B cell (primary cell): ENCODE data around the gene HPCAL4. TPM values are rescaled to one million over a fixed set of nuclear protein-coding genes. Genes with fewer than 3 reads are reported as not detected.

ENCODE experiments used
- ATAC-seq: fragments of 200-7000 bp; cut with Tn5 transposase; one replicate; pipeline ENCODE4 v1.10.0; 2021; ENCODE audit warnings: low read depth, mild to moderate bottlenecking, moderate number of reproducible peaks, moderate library complexity
- CTCF ChIA-PET: fragments of 350-600 bp; sonication (Branson Sonifier 250); formaldehyde crosslinking; loops from one replicate; lab custom pipeline; 2021; ENCODE audit warnings: antibody characterized with exemption, inconsistent platforms; lab: Charles Lee
- POLR2A ChIA-PET: fragments of 350-600 bp; sonication (Branson Sonifier 250); formaldehyde crosslinking; loops from one replicate; lab custom pipeline; 2021; ENCODE audit warnings: antibody characterized with exemption; lab: Charles Lee
- DNase-seq: peaks from one replicate; pipeline ENCODE4 v3.0.0; 2013
- H2AFZ ChIP-seq: 2 replicates; pipeline ENCODE4 v1.6.1; 2012; ENCODE audit warnings: mild to moderate bottlenecking, low read depth, low read length; ENCODE audit not compliant: insufficient read depth, poor library complexity, severe bottlenecking
- H3K27ac ChIP-seq, 2 donors: 1 replicate in 1 of 2; 2 replicates in 1 of 2; pipeline ENCODE4 v1.5.1; 2012 to 2013; ENCODE audit warnings: low read length in 2 of 2, mild to moderate bottlenecking in 2 of 2, moderate library complexity in 1 of 2
- H3K27me3 ChIP-seq, 4 experiments: fragments of 200-600 bp in 1 of 4; sonication (generic) in 1 of 4; replicated peaks in 1 of 4; 1 replicate in 2 of 4; 2 replicates in 2 of 4; pipeline versions ENCODE4 v1.6.1 to v1.7.0; 2013 to 2016; ENCODE audit warnings: low read length in 3 of 4, mild to moderate bottlenecking in 2 of 4, mixed read lengths in 1 of 4, moderate library complexity in 1 of 4; ENCODE audit not compliant: insufficient read depth in 4 of 4, control insufficient read depth in 3 of 4; ENCODE audit errors: control extremely low read depth in 1 of 4
- H3K36me3 ChIP-seq, 2 experiments: replicated peaks in 1 of 2; 1 replicate in 1 of 2; 2 replicates in 1 of 2; pipeline versions ENCODE4 v1.6.1 to v1.7.1; 2013; ENCODE audit warnings: low read length in 1 of 2; ENCODE audit not compliant: insufficient read depth in 2 of 2, control insufficient read depth in 1 of 2; ENCODE audit errors: control extremely low read depth in 1 of 2, extremely low read depth in 1 of 2
- H3K4me1 ChIP-seq, 2 donors: fragments of 200-600 bp in 1 of 2; sonication (generic) in 1 of 2; 1 replicate in 1 of 2; 2 replicates in 1 of 2; pipeline versions ENCODE4 v1.5.1 to v1.6.1; 2013 to 2017; ENCODE audit warnings: low read length in 2 of 2; ENCODE audit not compliant: control insufficient read depth in 2 of 2, insufficient read depth in 2 of 2
- H3K4me2 ChIP-seq: replicated peaks from 2 replicates; pipeline ENCODE3; 2012; ENCODE audit warnings: mild to moderate bottlenecking, low read depth, low read length; ENCODE audit not compliant: poor library complexity, severe bottlenecking
- H3K4me3 ChIP-seq, 5 experiments: fragments of 200-600 bp in 1 of 5; sonication (generic) in 1 of 5; 1 replicate in 3 of 5; 2 replicates in 2 of 5; pipeline versions ENCODE4 v1.5.1 to v1.7.0; 2011 to 2016; ENCODE audit warnings: low read length in 4 of 5, mild to moderate bottlenecking in 4 of 5, low read depth in 2 of 5, control low read depth in 1 of 5, moderate library complexity in 1 of 5; ENCODE audit not compliant: insufficient read depth in 1 of 5; ENCODE audit errors: control extremely low read depth in 1 of 5, extremely low read depth in 1 of 5
- H3K79me2 ChIP-seq: fragments of 200-600 bp; sonication (generic); one replicate; pipeline ENCODE4 v1.6.0; 2016; ENCODE audit warnings: low read length; ENCODE audit not compliant: control insufficient read depth, insufficient read depth
- H3K9ac ChIP-seq: fragments of 200-600 bp; sonication (generic); 2 replicates; pipeline ENCODE4 v1.6.1; 2017; ENCODE audit warnings: mild to moderate bottlenecking, low read length, moderate library complexity
- H3K9me3 ChIP-seq, 3 donors: one replicate each; pipeline versions ENCODE4 v1.6.1 to v1.7.1; 2013; ENCODE audit warnings: low read length in 2 of 3; ENCODE audit not compliant: control insufficient read depth in 2 of 3, insufficient read depth in 1 of 3; ENCODE audit errors: control extremely low read depth in 1 of 3
- H4K20me1 ChIP-seq: 2 replicates; pipeline ENCODE4 v1.6.0; 2012; ENCODE audit warnings: mild to moderate bottlenecking, low read length; ENCODE audit not compliant: insufficient read depth, control insufficient read depth, poor library complexity, severe bottlenecking
- H3K27ac Mint-ChIP-seq: one replicate; pipeline ENCODE4 v1.8.0; 2021; ENCODE audit warnings: mixed read lengths
- H3K27me3 Mint-ChIP-seq: one replicate; pipeline ENCODE4 v1.8.0; 2021; ENCODE audit warnings: mixed read lengths
- H3K4me1 Mint-ChIP-seq: one replicate; pipeline ENCODE4 v1.8.0; 2021; ENCODE audit warnings: mixed read lengths
- H3K4me3 Mint-ChIP-seq: one replicate; pipeline ENCODE4 v1.8.0; 2021; ENCODE audit warnings: mixed read lengths
- H3K9me3 Mint-ChIP-seq: one replicate; pipeline ENCODE4 v1.8.0; 2022; ENCODE audit warnings: mixed read lengths; ENCODE audit not compliant: insufficient read depth
- EZH2 ChIP-seq: IDR thresholded peaks from 2 replicates; pipeline ENCODE4 v1.6.1; 2012; ENCODE audit warnings: borderline replicate concordance, low read depth, mild to moderate bottlenecking, moderate library complexity, low read length; ENCODE audit not compliant: insufficient read depth, poor library complexity, severe bottlenecking
- WGBS: methylation state at CpG from one replicate; pipeline ENCODE4 v1.1.5; 2013; ENCODE audit warnings: missing lambda C conversion rate; ENCODE audit not compliant: insufficient coverage; 5-methylcytosine and 5-hydroxymethylcytosine counted together
- intact Hi-C: fragments of 100-400 bp; cut with micrococcal nuclease; formaldehyde crosslinking; loops from one replicate; pipeline ENCODE4 v1.10.0; 2022
- polyA plus RNA-seq: library from polyadenylated mRNA; depleted of rRNA; stranded (reverse); fragments of >200 nt; gene quantifications from 2 replicates; pipeline ENCODE4 v1.2.3, GENCODE V29; 2012
- total RNA-seq, 2 donors: library from RNA; stranded (reverse); fragments of 120-200 nt in 1 of 2; gene quantifications; 1 replicate in 1 of 2; 2 replicates in 1 of 2; pipeline versions ENCODE4 v1.2.3 to v1.2.4, GENCODE V29; 2013 to 2022
- TF ChIP-seq, protein P1 (sequence below): fragments of 200-600 bp; IDR thresholded peaks from one replicate; pipeline ENCODE4 v1.8.0; 2022; ENCODE audit warnings: antibody characterized with exemption, mild to moderate bottlenecking

The HPCAL4 gene
- total and polyA plus RNA-seq, 2 donors (not counting 1 experiment from before 2014, with no cell fraction given): not detected

DNA sequence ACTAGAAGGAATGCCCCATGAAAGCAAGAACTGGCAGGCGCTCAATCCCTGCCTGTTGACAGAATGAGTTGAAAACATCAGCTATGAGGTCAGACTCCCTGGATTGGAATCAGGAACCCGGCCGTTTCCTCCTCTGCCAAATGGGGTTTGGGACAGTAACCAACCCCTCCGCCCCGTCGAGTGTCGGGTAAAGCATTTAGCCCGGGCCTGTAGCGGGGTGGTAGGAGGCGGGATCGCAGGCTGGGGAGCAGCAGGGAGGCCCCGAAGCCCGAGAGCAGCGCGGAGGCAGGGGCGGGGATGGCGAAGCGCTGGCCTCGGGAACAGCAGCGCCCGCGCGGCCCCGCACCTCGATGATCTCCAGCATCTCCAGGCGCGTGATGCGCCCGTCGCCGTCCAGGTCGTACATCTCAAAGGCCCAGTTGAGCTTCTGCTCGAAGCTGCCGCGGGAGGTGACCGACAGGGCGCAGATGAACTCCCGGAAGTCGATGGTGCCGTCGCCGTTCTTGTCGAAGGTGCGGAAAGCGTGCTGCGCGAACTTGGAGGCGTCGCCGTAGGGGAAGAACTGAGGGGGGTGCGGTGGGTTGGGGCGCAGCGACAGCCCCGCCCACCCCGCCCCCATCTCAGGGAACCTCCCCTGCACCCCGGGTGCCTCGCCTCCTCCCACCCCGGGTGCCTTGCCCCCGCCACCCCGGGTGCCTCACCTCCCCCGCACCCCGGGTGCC, 7.5 kb downstream of the HPCAL4 start:
- Mint-ChIP-seq H3K4me1 (peaks cover 2% of the 10 kb centered on the region), H3K9me3 (no peaks in the 10 kb centered on the region), H3K27me3 (peaks cover 58% of the 10 kb centered on the region), H3K27ac (no peak overlapping the region), H3K4me3 (peak overlapping the region; percentile 55)
- peak overlapping the region; percentile 48 for H3K4me2 ChIP-seq
- no peak overlapping the region for H3K27ac ChIP-seq
- ChIA-PET POLR2A (no interaction called here), CTCF (no interaction called here)
- peaks cover 0 to 58% (median 22%) of the 10 kb centered on the region in 4 experiments for H3K27me3 ChIP-seq
- no peak for TF ChIP-seq EZH2
- TF ChIP-seq, protein P1, sequence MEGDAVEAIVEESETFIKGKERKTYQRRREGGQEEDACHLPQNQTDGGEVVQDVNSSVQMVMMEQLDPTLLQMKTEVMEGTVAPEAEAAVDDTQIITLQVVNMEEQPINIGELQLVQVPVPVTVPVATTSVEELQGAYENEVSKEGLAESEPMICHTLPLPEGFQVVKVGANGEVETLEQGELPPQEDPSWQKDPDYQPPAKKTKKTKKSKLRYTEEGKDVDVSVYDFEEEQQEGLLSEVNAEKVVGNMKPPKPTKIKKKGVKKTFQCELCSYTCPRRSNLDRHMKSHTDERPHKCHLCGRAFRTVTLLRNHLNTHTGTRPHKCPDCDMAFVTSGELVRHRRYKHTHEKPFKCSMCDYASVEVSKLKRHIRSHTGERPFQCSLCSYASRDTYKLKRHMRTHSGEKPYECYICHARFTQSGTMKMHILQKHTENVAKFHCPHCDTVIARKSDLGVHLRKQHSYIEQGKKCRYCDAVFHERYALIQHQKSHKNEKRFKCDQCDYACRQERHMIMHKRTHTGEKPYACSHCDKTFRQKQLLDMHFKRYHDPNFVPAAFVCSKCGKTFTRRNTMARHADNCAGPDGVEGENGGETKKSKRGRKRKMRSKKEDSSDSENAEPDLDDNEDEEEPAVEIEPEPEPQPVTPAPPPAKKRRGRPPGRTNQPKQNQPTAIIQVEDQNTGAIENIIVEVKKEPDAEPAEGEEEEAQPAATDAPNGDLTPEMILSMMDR: no peak
- no peak for ATAC-seq
- peaks cover 0 to 4% of the 10 kb centered on the region in 2 donors for H3K4me1 ChIP-seq
- no peaks in the 10 kb centered on the region for H4K20me1 ChIP-seq
- intact Hi-C loops: no loop called here
- H2AFZ ChIP-seq: peak overlapping the region; percentile 46
- peaks cover 0 to 7% (median 0%) of the 10 kb centered on the region in 3 donors for H3K9me3 ChIP-seq
- WGBS: 23% methylated on average over 46 of the region's 62 CpGs
- DNase-seq: peak; percentile 30
- H3K4me3 ChIP-seq: no peak overlapping the region
- H3K9ac ChIP-seq: no peak overlapping the region
- no peaks in the 10 kb centered on the region for H3K36me3 ChIP-seq
- H3K79me2 ChIP-seq: no peaks in the 10 kb centered on the region

DNA sequence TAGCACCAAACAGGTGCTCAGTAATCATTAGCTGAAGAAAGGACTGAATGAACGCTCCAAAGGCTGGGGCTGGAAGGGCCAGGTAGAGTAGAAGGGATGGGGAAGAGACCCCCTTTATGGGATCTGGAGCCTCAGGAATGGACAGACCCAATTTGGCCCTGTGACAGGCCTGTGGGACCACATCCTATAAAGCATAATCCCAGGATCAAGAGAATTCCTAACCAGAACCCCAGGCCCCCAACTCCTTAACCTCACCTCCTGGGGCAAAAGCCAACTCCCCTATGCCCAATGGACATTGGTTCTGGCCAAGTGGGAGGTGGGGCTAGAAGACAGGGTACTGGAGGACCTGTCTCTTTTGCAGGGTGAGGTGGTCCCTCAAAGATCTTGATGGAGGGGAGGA, 9.2 kb downstream of the HPCAL4 start:
- ATAC-seq (no peak), DNase-seq (no peak)
- intact Hi-C loops: no loop called here
- H3K79me2 ChIP-seq: no peaks in the 10 kb centered on the region
- POLR2A ChIA-PET: no interaction called here
- H3K4me1 Mint-ChIP-seq: peaks cover 2% of the 10 kb centered on the region
- H3K27me3 ChIP-seq: peaks cover 0 to 42% (median 15%) of the 10 kb centered on the region in 4 experiments
- no peaks in the 10 kb centered on the region for H3K36me3 ChIP-seq
- H3K4me3 Mint-ChIP-seq: no peak overlapping the region
- H3K4me2 ChIP-seq: no peak overlapping the region
- H3K4me3 ChIP-seq: no peak overlapping the region
- no peaks in the 10 kb centered on the region for H4K20me1 ChIP-seq
- WGBS: no CpG with 5 or more reads among the region's 1 CpG
- H3K9me3 Mint-ChIP-seq: no peaks in the 10 kb centered on the region
- H2AFZ ChIP-seq: no peak overlapping the region
- H3K27ac Mint-ChIP-seq: no peak overlapping the region
- no peak overlapping the region for H3K9ac ChIP-seq
- peaks cover 46% of the 10 kb centered on the region for H3K27me3 Mint-ChIP-seq
- peaks cover 0 to 4% of the 10 kb centered on the region in 2 donors for H3K4me1 ChIP-seq
- TF ChIP-seq, protein P1: no peak
- TF ChIP-seq EZH2: no peak
- H3K9me3 ChIP-seq: peaks cover 0 to 7% (median 0%) of the 10 kb centered on the region in 3 donors
- CTCF ChIA-PET: interaction anchor here (0.9 to 2.5 kb wide), 4 partner anchors 10 to 30 kb away, joined by 3 to 11 read pairs (median 6); partner anchors contain the start of gene NT5C1A
- no peak overlapping the region for H3K27ac ChIP-seq
